Forelimb muscle (tissue), 1 donor: ENCODE results near the gene TMEM234. TPM values are rescaled to one million over a fixed set of nuclear protein-coding genes. Genes with fewer than 3 reads are reported as not detected.

ENCODE experiments used
- DNase-seq: peaks from one replicate; pipeline ENCODE4 v3.0.0-alpha.2; 2013; ENCODE audit warnings: low read depth
- polyA plus RNA-seq: library from polyadenylated mRNA; unstranded; fragments of 120-200 nt; gene quantifications from one replicate; pipeline ENCODE4 v1.2.1, GENCODE V29; 2013; ENCODE audit not compliant: insufficient read length

Gene TMEM234
- polyA plus RNA-seq, 1 donor, result 7.3 TPM

- DNase-seq, result no peak
These were observed 17.6 kb upstream of the TMEM234 start for GRCh38 chr1:32239790-32240139.

GRCh38 chr1:32239337-32239736 lies 17.2 kb upstream of the TMEM234 start:
- no peak for DNase-seq

DNA sequence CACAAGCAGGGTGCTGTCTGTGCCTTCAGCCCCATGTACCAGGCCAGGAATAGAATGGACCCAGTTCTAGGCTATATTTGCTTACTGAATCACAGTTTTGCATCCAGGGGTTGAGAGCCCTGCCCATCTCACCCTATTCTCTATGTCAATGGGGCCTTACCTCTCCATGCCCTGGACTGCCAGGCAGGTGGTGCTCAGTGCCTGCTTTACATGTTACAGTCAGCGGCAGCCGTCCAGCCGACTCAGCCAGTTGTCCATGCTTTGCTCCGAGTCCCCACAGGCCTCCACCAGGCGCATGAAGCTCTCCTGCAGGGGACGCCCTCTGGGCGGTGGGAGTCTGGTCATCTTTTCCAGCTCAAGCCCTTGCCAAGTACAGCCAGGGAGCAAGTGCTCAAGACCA lies 12.6 kb upstream of the TMEM234 start:
- DNase-seq, result no peak

DNA sequence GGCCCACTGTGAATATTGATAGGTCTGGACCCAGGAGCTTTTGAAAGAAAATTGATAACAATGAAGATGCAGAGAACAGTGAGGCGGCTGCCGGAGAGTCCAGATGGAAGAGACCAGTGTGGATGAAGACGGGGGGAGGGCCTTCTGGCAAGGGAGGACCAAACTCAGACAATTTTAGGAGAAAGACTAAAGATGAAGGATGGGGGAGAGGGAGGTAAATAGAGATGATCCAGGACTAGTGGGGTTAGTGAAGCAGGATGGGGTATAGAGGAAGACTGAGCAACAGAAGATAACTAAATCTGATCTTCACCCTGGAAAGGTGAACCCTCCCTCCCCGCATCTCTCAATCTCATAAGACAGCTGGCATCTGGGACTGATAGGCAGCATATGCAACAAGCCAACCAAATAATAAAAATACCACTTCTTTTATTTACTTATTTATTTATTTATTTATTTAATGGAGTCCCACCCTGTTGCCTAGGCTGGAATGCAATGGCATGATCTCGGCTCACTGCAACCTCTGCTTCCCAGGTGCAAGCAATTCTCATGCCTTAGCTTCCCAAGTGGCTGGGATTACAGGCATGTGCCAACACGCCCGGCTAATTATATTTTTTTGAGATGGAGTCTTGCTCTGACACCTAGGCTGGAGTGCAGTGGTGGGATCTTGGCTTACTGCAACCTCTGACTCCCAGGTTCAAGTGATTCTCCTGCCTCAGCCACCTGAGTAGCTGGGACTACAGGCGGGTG lies 10.6 kb upstream of the TMEM234 start:
- no peak for DNase-seq

GRCh38 chr1:32231843-32232432 lies 9.8 kb upstream of the TMEM234 start:
- DNase-seq, result no peak

DNA sequence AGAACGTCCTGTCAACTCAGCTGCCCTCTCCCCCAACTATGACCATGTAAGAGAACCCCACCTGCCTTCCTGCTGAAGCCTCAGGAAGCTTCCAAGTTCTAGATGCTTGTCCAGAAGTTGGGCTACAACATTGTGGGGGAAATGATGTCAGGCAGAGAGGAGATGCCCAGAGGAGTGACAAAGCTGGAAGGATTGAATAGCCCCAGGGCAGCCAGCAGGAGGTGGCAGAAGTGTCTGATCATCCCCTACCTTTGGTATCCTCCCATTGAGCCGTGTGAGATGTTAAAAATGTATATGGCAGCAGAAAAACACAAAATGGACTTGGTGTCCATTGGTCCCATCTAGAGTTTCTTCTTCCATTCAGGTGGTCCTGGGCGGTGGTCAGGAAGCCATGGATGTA lies 6.6 kb upstream of the TMEM234 start:
- no peak for DNase-seq

DNA sequence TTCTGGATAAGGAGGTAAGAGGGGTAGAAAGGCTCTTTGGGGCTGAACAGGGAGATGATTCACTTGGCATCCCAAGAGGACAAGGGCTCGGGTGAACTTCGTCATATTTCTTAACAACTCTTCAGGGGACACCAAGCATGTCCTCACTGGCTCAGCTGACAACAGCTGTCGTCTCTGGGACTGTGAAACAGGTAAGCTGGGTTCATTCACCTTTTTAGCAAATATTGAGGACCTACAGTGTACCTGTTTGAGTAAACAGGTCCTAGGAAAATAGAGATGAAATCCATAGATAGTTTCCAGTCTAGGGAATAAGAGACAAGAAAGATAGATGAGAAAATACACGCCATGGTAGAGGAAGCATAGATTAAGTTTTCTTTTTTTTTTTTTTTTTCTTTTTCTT lies 2.1 kb upstream of the TMEM234 start:
- no peak for DNase-seq

DNA sequence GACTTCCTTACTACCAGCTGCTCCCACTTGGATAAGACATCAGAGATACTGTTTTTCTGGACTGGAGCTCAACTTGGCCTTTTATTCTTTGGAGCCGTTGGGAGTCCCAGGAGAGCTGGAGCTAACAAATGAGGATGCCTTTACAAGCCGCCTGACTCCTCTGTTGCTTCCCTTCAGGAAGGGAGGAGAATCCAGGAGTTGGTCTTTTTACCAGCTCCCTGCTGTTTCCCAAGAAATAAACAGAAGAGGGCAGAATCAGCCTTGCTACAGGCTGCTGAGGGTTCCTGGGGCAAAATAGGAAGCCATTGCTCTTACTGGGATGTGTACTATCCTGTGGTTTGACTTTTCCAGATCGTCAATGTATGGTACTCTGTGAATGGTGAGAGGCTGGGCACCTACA lies 1.5 kb upstream of the TMEM234 start:
- DNase-seq, result no peak

GRCh38 chr1:32221581-32221979 lies 573 bp downstream of the TMEM234 start:
- no peak for DNase-seq

DNA sequence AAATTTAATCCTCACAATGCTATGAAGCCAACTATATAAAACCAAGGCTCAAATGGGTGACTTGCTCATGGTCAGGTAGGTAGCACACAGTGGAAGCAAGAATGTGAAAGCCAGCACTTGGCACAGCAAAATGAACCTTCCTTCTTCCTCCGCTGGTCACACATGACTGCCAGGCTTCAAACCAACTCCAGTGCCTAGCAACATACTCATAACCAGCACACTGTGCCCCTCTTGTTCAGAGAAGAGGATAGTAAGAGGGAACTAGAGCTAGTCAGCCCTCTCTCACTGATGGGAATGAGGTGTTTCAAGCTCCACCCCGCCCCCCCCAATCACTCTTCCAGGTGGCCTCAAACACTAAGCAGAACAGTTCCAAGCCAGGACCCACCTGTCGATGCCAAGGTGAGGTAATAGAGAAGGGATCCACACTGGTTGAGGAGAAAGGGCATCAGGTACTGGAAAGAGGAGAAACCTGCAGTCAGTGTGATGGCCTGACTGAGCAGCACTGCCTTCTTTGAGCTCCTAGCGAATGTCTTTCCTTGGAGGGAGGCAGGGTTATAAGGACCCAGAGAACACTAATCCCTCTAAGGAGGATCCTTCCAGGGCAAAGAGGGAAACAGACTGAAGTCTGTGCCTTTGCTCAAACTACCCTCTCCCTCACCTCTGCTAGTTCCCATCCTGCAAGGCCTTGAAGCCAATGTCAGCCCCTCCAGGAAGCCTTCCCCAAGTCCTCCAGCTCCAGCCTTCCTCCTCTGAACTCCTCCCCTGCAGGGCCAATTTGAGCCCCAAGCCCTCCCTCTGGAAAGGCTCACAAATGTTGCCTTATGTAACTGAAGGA lies 1.2 kb downstream of the TMEM234 start:
- no peak for DNase-seq

DNA sequence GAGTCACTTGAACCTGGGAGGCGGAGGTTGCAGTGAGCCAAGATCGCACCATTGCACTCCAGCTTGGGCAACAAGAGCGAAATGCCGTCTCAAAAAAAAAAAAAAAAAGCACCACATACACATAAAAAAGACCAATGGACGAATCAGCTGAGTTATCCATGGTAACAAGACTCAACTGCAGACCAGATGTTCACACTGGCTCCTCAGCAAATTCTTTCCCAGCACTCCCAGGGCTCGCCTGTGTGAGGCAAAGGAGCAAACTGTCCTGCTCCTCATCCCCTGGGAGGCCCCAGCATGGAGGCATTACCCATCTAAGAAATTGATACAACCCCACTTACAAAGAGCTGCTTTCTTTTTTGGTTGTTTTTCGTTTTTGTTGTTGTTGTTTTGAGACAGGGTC lies 3.1 kb downstream of the TMEM234 start:
- no peak for DNase-seq

DNA sequence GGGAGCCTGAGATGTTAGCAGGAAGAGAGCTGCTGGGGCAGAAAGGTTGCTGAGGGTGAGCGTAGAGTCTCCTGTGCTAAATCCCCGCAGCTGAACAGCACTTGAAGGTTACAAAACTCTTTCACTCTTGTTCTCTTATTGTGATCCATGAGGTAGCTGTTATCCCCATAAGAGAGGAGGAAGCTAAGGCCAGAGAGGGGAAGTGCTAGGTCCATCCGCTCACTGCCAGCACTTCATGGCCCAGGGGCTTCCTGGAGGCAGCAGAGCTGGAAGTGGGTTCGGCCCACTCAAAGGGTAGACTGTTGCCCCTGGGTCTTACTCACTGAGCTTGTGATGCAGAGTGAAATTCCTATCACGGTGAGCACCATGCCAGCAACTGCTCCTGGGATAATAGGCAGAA lies 5.6 kb downstream of the TMEM234 start:
- DNase-seq, result no peak

DNA sequence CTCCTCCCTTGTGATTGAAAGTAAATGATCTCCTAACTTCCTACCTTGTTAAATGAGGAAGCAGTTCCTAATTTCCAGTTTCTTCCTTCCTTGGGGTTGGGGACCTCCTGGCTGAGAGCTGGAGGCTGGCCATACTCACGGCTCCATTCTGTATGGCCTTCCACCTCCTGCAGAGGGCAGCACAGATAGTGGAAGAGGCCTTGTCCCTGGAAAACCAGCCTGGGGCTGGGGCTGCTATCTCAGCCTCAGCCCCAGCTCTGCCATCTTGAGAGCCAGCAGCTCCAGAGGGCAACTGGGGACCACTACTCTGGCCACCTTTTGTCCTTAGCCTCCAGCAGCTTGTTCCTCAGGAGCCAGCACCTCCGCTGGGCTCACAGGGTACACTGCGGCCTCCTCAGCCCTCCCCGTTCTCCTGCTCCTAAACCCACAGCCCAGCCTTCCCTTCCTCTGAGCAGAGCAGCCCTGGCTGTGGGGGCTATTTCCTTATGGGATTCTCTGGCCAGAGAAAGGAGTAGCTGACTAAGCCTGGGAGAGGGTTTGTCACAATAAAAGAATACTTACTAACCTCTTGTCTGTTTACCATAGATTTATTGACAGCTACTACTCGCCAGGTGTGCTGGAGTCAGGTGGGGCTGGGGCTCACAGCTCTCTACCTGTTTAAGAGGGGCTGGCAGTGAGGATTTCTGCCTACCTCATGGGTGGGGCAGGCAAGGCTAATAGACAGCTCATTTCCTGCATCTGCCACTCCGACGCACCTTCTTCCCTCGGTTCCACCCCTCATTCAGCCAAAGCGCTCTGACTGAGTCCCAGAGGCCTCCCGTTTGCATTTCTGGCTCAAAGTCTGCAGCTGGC lies 6.3 kb downstream of the TMEM234 start:
- no peak for DNase-seq

- DNase-seq, result no peak
These were observed 13.2 kb downstream of the TMEM234 start, which contains the start of gene DCDC2B for GRCh38 chr1:32208891-32209328. TSS of gene DCDC2B (plus strand) at chr1:32209089. CDS start at chr1:32209094, 5 bp downstream.

DNA sequence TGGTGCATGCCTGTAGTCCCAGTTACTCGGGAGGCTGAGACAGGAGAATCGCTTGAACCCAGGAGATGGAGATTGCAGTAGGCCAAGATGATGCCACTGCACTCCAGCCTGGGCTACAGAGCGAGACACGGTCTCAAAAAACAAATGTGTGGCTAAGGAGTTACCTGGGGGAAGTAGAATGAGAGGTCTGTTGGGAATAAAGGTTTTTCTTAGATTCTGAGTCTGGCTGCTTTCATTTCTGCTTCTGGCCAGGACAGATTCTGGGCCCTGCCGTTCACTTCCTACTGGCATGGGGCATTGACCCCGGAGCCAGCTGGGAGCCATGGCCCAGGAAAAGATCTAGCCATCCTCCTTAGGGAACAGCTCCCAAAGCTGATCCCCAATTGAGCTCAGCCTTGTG lies 13.7 kb downstream of the TMEM234 start:
- DNase-seq, result no peak

DNA sequence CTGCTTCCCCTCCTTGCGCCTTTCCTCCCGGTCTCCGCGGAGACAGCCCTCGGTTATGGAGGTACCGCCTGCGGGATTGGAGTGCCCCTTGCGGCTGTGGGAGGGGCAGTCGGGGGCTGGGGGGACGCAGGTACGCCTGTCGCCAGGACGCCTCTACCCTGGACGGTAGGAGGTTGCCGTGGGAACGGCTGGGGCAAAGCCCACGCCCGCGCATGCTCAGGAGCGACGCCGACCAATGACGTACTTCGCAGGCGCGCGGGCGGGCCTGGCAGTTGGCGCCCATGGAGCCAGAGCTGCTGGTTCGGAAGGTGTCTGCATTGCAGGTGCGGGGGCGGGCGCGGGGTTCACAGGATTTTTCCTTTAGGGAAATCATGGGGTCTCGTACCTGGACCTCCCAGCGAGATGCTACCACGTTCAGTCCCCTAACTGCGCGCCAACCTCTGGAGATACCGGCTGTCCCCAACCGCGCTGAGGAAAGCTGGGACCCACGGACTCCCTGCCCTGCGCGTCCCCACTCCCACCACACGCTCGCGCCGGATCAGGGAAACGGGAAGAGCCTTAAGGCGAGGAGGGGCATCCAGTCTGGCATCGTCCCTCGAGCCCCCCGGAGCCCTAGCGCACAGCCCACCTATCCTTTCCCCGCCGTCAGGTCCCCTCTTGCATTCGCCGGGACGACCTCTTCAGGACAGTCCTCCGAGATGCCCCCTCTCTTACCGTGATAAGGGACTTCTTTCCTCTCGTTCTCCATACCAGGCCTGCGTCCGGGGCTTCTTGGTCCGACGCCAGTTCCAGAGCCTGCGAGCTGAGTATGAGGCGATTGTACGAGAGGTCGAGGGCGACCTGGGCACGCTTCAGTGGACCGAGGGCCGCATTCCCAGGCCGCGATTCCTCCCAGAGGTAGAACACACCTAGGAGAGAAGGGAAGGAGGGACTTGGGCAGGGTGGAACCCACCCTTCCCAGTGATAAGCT lies 16.5 kb downstream of the TMEM234 start, which contains the start of gene IQCC:
Gene IQCC, plus strand, starts transcription at position 271 of the 970 bp plus-strand sequence. Its CDS starts 11 bp downstream, at position 282.
- no peak for DNase-seq

- no peak for DNase-seq
These were observed 17.2 kb downstream of the TMEM234 start for GRCh38 chr1:32204943-32205361.

DNA sequence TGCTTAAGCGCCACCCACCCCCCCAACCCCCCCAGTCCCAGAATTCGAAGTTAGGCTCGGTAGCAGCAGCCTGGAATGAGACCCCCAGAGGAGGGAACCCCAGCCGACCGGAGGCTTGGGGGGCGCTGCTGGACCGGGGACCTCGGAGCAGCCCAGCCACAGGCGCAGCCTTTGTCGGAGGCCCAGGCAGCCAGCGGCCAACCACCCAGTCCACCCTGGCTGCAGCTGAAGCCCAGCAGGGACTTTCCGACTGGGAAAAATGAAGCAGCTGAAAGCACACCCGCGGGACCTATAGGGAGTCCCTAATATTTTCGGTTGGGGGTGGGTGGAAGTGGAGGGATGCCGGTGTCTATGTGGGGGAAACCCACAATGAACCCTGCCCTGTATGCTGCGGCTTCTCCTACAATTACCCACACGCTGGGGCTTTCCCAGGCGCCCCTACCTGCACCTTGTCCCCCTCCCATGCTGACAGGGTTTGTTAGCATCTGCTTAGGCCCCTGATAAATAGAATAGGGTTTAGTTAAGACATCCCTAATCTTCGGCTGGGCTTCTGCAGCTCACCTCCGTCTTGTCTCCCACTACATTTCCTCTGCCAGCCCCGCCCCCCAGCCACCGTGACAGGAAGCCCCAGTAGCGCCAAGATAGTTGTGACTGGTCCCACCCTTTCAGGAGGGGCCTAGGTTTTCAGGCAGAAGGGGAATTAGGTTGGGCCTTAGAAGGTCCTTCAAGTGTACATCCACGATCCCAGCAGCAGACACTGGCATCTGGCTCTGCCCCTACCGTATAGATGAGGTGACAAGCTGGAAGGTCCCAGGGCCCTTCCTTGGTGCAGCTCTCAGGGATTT lies 20.9 kb downstream of the TMEM234 start:
- DNase-seq, result no peak

GRCh38 chr1:32200226-32201010 lies 21.7 kb downstream of the TMEM234 start, which contains the start of gene CCDC28B:
TSS of gene CCDC28B (plus strand) at chr1:32200595. CDS start at chr1:32201936, 1,341 bp downstream.
- DNase-seq, result no peak
